EL (cell line): ENCODE measurements around the gene SEC61A1.

Source experiments
- DNase-seq: peaks from one replicate; pipeline ENCODE4 v3.0.0-alpha.2; 2016

Gene SEC61A1

GRCh38 chr3:128060473-128061381 is 8.5 kb downstream of the SEC61A1 start:
- peak; percentile 94 for DNase-seq

GRCh38 chr3:128062033-128062745 is 10.0 kb downstream of the SEC61A1 start:
- DNase-seq: no peak

DNA sequence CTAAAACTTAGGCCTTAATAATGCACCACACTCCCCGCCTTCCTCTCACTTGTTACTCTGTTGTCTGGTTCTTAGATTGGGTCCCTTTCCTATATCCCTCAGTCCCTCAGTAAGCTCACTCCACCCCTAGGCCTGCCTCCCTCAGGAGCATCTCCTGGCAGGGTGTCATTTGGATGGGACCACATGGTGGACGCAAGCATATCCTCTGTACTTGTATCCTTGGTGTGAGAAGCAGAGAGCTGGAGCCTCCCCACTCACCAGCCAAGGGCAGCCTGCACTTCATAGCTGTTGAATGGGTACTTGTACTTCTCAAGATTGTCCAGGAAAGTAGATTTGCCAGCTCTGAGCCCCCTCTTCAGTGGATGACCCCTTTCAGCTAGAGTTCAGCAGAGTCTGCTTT is 11.6 kb downstream of the SEC61A1 start:
- no peak for DNase-seq

GRCh38 chr3:128064962-128065361 is 12.7 kb downstream of the SEC61A1 start:
- DNase-seq: no peak

GRCh38 chr3:128066114-128066513 is 13.9 kb downstream of the SEC61A1 start:
- DNase-seq: no peak

DNA sequence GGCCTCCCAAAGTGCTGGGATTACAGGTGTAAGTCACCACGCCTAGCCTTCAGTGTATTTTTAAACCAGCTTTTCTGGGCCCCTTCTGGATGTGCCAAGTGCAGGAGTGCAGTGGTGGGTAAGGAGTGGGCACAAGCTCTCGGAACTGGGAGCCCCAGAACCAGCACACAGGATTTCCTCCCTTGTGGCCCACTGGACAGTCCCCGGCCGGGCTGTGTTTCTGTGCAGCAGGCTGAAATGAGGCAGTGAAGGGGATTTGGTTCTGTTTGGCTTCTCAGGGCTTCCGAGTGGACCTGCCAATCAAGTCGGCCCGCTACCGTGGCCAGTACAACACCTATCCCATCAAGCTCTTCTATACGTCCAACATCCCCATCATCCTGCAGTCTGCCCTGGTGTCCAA is 14.4 kb downstream of the SEC61A1 start:
- no peak for DNase-seq

DNA sequence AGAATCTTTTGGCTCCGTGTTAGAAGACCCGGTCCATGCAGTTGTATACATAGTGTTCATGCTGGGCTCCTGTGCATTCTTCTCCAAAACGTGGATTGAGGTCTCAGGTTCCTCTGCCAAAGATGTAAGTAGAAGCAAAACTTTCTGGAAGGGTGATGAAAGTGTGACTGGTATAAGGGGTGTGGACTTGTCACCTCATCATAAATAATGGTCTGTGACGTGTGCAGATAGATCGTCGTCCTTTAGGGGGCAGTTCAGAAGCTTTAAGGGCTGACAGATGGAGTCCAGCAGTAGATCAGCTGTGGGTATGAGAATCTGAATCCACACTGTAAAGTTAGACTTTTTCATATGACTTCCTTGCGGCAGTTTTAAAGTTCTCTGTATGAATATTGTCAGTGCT is 15.3 kb downstream of the SEC61A1 start:
- DNase-seq: no peak

DNA sequence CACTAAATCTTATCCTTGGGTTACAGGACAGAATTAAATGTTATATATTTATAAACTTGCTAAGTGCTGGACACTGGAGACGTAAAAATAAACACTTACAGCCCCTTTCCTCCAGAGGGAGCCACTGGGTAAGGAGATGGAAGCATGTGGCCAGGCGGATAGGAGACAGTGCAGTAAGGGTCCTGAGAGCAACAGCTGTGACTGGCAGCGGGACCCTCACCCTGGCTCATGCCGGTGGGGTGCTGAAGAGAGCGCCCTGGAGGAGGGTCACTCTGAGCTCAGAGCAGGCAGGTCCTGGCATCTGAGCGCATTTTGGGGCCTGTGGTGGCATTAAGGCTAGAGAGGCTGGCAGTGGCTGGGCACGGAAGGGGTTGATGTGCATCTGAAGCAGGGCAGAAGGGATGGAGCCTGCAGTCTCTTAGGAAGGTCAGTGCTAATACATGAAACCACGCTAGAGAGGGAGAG is 16.0 kb downstream of the SEC61A1 start:
- DNase-seq: peak; percentile 58

GRCh38 chr3:128069271-128069670 is 17.0 kb downstream of the SEC61A1 start:
- no peak for DNase-seq

- no peak for DNase-seq
These were observed 18.8 kb downstream of the SEC61A1 start for GRCh38 chr3:128070898-128071591.

DNA sequence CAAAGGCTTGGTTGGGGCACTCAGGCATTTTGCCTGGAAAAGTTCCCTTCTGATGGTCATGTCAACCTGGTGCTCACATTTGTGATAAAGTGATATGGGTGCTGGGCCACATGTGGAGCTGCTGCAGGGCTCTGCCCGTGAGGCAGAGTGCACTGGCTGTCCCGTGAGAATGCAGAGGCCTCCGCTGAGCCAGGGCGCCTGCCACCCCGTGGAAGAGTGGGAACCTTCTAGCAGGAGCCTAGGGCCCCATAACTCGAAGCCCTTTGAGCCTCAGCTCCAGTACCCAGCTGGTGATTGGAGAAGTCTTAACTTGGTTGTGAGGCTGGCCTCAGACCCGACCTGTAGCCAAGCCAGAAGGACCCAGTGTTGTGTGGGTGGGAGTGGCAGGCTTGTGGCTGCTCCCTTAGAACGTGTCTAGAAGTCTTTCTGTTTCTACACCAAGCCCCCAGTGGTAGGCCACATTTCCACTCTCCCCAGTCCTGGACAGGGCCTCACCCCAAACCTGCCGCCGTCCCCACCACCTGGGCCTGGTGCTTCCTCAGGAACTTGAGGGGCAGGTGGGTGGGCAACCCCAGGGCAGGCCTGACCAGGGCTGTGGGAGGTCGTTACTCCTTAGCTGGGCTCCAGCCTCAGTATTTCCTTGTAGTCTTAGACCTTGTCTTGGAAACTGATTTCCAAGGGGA is 19.7 kb downstream of the SEC61A1 start:
- DNase-seq: no peak

DNA sequence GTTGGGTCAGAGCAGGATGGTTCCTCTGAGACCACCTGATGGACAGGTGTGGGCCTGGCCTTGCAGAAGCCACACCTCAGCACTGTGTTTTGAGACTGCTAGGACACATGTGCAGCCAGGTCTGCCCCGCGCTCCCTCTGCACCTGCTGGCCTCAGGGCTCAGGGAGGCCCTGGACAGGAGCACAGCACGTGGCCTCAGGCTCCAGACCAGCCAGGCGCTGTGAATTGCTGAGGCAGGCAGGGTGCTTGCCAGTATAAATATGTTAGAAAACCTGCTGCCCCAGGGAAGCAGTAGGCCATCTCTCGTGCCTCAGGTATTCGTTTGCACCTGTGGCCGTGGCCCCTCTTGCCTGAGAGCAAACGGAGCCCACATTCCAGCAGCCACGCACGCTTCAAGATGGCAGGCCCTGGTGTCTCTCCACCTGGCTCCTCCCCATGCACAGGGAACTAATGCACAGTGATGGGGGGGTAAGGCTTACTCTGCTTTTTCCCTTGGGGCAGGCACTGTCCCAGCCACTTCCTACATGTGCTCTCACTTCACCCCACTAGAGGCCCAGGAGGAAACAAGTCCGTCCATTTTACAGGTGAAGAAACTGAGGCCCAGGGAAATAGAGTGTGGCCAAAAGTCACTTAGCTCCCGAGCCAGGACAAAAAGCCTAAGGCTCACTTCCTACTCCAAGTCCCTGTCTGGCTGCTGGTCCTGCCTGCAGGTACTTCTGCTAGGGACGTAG is 20.4 kb downstream of the SEC61A1 start:
- no peak for DNase-seq

DNA sequence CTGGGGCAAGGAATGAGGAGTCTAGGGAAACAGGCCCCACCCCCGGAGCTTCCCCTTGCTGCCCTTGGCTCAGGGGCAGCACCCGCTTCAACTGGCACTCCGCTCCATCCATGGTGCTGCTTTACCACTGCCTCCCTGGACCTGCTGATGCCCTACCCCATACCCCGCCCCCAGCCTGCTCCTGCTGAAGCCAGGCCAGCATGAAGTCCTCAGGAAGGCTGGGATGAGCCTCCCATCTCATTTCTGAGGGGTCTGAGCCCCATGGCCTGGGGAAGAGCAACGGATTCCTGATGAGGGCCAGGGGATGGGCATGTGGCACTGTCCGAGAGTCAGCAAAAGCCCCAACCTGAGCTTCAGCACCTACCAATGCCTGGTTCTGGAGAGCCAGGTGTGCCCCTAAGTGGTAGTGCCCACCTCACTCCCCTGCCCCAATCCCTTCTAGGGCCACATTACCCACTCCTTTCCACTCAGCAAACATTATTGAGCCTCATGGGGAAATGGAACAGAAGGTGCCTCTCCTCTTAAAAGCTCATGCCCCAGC is 21.0 kb downstream of the SEC61A1 start:
- DNase-seq: no peak

- DNase-seq: no peak
These were observed 21.6 kb downstream of the SEC61A1 start for GRCh38 chr3:128073807-128074206.

DNA sequence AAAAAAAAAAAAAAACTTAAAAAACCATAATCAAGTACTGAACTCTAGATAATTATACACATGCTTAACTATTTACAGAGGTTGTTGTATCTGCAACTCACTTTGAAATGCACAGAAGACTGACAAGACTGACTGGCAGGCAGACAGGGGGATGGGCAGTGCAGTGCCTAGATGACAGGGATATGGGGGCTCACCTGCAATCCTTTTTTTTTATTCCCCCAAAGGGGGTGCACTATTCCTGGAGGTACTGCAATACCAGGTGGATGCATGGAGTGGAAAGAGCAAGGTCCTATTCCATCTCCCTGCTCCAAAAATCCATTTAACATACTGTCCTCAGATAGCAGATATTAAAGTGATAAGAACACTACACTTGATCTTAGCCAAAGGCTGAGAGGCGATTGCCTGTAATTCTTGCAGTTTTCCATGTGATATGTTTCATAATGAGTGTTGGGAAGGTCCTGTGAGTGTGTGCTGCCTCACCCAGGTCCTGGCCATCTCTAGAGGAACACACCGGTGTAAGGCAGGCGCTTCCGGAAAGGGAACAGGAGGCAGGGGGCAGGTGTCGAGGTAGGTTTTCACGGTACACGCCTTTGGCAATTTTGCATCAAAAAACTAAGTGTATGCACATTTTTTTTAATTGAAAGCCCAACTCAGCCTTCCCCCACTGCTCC is 22.7 kb downstream of the SEC61A1 start:
- DNase-seq: no peak

DNA sequence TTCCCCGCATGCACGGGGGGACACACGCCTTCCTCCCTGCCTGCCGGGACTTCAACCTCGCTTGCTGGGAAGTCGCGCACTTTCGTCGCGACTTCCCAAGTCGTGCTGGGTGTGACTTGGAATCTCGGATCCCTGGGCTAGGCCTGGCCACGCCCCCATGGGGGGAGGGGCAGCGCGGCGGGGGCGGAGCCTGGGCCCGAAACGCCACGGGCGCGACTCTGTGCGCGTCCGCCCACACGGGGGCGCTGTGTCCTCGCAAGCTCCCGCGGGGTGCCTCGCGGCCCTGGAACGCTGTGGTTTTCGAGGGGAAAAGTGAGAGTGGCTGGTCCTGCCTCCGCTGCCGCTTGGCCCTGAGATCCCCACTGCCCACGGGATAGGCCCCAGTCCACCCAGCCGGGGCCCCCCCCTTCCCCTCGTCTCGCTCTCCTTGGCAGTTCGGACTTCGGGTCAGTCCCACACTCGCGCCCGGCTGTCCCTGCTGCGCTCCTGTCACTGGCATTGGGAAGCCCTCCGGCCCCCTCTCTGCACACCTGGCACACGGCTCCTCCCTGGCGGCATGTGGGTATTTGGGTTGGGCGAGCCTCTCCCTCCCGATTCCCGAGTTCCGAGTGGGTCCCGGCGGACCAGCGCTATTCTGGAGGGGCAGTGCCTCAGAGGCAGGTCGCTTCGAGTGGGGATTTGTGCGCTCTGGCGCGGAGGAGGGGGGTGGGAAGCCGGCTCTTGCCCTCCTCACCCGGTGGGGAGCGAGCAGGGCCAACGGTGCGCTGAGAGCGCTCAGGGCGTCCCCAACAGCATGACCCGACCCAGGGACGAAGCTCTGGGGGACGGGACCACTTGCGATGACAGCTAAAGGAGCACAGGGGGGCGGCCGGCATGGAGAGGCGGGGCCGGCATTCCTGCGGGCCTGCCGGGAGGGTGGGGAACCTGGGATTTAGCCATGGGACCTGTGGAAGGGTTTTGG is 23.6 kb downstream of the SEC61A1 start:
- DNase-seq: peak; percentile 85

DNA sequence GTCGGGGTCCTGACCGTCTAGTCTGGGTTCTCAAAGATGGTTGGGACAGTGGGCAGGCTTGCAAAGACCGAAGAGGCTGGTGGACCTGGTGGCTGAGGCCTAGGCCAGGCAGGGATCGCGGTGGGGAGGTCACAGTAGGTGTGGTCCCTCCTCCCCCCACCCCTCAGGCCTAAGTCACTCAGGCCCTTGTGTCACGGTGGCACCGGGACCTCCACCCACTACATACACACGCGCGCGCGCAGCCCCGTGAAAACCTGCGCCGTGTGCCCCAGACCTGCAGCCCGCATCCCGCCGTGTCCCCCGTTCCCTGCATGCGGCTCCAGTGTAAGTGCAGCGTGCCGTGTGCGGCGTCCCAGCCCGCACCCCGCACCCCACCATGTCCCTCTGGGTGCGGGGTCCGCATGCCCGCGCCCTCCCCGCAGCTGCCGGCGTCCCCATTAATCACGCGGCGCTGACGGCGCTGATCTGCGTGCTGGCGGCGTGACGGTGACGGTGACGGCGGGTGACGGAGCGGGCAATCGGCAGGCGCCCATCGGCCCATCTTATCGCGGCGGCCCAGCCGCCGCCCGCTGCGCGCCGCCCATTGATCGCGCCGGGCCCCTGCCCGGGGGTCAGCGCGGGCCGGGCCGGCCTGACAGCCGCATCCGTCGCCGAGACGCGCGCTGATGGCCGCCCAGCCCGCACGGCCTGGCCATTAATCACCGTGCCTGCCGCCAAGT is 24.4 kb downstream of the SEC61A1 start:
- DNase-seq: no peak

GRCh38 chr3:128077202-128077624 is 25.0 kb downstream of the SEC61A1 start:
- no peak for DNase-seq

- no peak for DNase-seq
These were observed 25.4 kb downstream of the SEC61A1 start for GRCh38 chr3:128077665-128078064.
